HPDE6-E6E7 (cell line): ENCODE results near the gene SCAF4.
"Not testable (repeated sequence)": the region's sequence is repeated elsewhere in the genome, so short reads cannot be mapped to it uniquely, and the experiment has no call there.

Experiments used
- DNase-seq: peaks from one replicate; pipeline ENCODE4 v3.0.0; 2011; ENCODE audit warnings: missing footprints; ENCODE audit errors: extremely low spot score

Gene SCAF4

GRCh38 chr21:31650930-31651329 lies 81.0 kb downstream of the SCAF4 start:
- DNase-seq: no peak

DNA sequence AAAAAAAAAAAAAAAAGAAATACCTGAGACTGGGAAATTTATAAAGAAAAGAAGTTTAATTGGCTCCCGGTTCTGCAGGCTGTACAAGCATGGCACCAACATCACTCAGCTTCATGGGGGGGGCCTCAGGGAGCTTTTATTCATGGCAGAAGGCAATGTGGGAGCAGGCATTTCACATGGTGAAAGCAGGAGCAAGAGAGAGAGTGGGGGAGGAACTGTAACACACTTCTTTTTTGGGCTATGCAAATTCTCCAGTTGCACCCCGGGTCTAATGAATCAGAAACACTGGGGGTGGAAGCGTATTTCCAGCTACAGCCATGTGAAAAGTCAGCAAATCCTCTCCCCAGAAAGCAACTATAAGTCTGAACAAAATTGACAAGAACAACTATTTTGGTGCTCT lies 84.3 kb downstream of the SCAF4 start:
- DNase-seq: no peak

- DNase-seq: no peak
Measured at GRCh38 chr21:31644643-31645042, 87.3 kb downstream of the SCAF4 start.

GRCh38 chr21:31641416-31641922 lies 90.4 kb downstream of the SCAF4 start:
- no peak for DNase-seq

- no peak for DNase-seq
Measured at GRCh38 chr21:31636874-31637273, 95.0 kb downstream of the SCAF4 start.

DNA sequence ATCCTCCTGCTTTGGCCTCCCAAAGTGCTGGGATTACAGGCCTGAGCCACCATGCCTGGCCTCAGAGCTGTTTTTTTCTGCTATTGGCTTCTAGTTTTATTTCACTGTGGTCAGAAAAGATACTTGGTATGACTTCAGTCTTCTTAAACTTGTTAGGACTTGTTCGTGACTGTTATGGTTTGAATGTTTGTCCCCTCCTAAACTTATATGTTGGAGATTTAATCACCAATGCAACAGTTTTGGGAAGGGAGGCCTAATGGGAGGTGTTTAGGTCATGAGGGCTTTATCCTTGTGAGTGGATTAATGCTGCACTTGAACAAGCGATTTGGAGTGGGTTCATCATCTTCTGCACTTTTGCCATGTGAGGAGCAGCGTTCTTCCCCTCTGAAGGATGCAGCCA lies 96.9 kb downstream of the SCAF4 start:
- DNase-seq: no peak

GRCh38 chr21:31631881-31632280 lies 100.0 kb downstream of the SCAF4 start:
- DNase-seq: not testable (repeated sequence)

- peak; percentile 64 for DNase-seq
Measured at GRCh38 chr21:31629972-31630711, 101.8 kb downstream of the SCAF4 start.

GRCh38 chr21:31624961-31625491 lies 106.9 kb downstream of the SCAF4 start:
- no peak for DNase-seq

DNA sequence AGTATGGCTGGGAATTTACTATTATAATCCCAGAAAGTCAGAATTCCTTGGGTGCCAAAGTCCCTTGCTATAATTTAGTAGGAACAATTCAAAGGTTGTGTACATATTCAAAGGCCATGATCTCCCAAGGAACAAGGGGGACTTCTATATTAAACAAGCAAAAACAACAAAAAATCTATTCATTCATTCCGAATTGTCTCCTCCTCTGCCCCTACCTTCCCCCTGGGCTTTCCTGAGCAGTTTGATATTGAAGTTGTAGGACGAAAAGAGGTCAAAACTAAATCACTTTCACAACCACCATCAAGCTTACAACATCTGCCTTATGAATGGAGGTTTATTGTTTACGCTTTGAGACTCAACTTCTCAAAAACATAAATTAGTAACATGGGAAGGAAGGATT lies 107.7 kb downstream of the SCAF4 start:
- DNase-seq: no peak

DNA sequence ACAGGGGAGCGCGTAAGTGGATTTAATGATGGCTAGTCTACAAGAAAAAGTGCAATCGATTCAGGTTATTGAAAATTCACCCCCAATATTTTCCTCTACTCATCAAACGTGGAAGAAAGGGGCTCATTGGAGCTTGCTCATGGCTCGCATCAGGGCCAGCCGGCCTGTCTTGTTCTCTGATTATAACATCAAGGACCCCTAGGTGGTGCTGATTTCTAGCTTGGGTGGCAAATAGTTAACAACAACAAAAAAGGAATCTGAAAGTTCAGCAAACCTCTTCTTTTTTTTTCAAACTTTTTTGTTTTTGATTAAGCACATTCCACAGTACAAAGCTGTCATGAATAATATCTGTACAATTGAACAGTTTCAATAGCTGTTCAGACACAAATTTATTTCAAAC lies 108.3 kb downstream of the SCAF4 start:
- no peak for DNase-seq

DNA sequence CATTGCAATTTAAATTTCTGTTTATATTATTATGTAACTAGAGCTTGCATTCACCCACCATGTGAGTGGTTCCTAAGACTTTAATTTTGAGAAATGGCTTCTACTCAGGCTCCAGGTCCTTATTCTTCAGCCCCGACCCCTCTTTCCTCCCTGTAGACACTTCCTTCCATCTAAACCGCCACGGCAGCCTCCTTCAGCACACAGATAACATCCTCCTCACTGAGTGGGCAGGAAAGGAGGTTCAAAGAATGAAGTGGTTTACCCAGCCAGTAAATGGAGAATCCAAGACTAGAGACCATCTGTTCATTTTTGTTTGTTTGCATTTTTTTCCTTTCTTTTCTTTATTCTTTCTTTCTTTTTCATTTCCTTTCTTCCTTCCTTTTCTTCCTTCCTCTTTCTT lies 109.5 kb downstream of the SCAF4 start:
- no peak for DNase-seq
